T47D (cell line): Measurements from ENCODE around the gene SDK1.
A peak's percentile ranks its signal among the peaks of the same experiment; 100 is the strongest.
"Not testable (repeated sequence)": the region's sequence is repeated elsewhere in the genome, so short reads cannot be mapped to it uniquely, and the experiment has no call there.

Experiments used
- DNase-seq, 2 experiments: peaks; one replicate each; pipeline versions ENCODE4 v3.0.0 to v3.0.0-alpha.2; 2011 to 2012; ENCODE audit warnings: low read depth in 1 of 2, low spot score in 1 of 2
- JUND ChIP-seq: IDR thresholded peaks from 2 replicates; pipeline ENCODE4 v1.6.1; 2012; ENCODE audit warnings: low read depth
- in situ Hi-C: cut with HindIII; loops from 2 replicates; pipeline ENCODE4 v1.10.0; 2016; ENCODE audit warnings: low sequenced_read_pairs, low pct_unique_long_range_greater_than_20kb

The SDK1 gene

GRCh38 chr7:4208586-4208985 lies 907.5 kb downstream of the SDK1 start:
- no peak for TF ChIP-seq JUND
- in situ Hi-C loops, result no loop called here
- DNase-seq, result no peak

GRCh38 chr7:4209126-4209525 lies 908.1 kb downstream of the SDK1 start:
- TF ChIP-seq JUND, result no peak
- DNase-seq, result no peak

GRCh38 chr7:4209966-4210365 lies 908.9 kb downstream of the SDK1 start:
- in situ Hi-C loops, result no loop called here
- no peak for TF ChIP-seq JUND
- no peak for DNase-seq

More at GRCh38 chr7:4209126-4209525, 908.1 kb downstream of the SDK1 start:
- in situ Hi-C loops, result no loop called here

- no peak for DNase-seq
- in situ Hi-C loops, result no loop called here
- no peak for TF ChIP-seq JUND
Observed at GRCh38 chr7:4210821-4211220, 909.8 kb downstream of the SDK1 start.

GRCh38 chr7:4211261-4211660 lies 910.2 kb downstream of the SDK1 start:
- no peak for TF ChIP-seq JUND
- no peak for DNase-seq
- in situ Hi-C loops, result no loop called here

- no peak for DNase-seq
- TF ChIP-seq JUND, result no peak
- in situ Hi-C loops, result no loop called here
Observed at GRCh38 chr7:4212376-4212775, 911.3 kb downstream of the SDK1 start.

GRCh38 chr7:4214291-4215155 lies 913.5 kb downstream of the SDK1 start:
- in situ Hi-C loops, result no loop called here
- no peak for DNase-seq
- TF ChIP-seq JUND, result no peak

GRCh38 chr7:4215176-4215720 lies 914.2 kb downstream of the SDK1 start:
- no peak for DNase-seq
- TF ChIP-seq JUND, result no peak
- in situ Hi-C loops, result no loop called here

- no peak for TF ChIP-seq JUND
- DNase-seq, result peak in 1 of 2 experiments; percentile 67
- in situ Hi-C loops, result no loop called here
Observed at GRCh38 chr7:4216016-4216415, 915.0 kb downstream of the SDK1 start.

GRCh38 chr7:4217126-4217660 lies 916.1 kb downstream of the SDK1 start:
- in situ Hi-C loops, DNase-seq: not testable (repeated sequence)

GRCh38 chr7:4218481-4218880 lies 917.4 kb downstream of the SDK1 start:
- no peak for TF ChIP-seq JUND
- in situ Hi-C loops, result no loop called here
- no peak for DNase-seq

- no peak for DNase-seq
- in situ Hi-C loops, result no loop called here
- no peak for TF ChIP-seq JUND
Observed at GRCh38 chr7:4220011-4220410, 919.0 kb downstream of the SDK1 start.

GRCh38 chr7:4221043-4221442 lies 920.0 kb downstream of the SDK1 start:
- TF ChIP-seq JUND, result no peak
- no peak for DNase-seq
- in situ Hi-C loops, result no loop called here
